ENCODE results near the gene USE1.

The USE1 gene

DNA sequence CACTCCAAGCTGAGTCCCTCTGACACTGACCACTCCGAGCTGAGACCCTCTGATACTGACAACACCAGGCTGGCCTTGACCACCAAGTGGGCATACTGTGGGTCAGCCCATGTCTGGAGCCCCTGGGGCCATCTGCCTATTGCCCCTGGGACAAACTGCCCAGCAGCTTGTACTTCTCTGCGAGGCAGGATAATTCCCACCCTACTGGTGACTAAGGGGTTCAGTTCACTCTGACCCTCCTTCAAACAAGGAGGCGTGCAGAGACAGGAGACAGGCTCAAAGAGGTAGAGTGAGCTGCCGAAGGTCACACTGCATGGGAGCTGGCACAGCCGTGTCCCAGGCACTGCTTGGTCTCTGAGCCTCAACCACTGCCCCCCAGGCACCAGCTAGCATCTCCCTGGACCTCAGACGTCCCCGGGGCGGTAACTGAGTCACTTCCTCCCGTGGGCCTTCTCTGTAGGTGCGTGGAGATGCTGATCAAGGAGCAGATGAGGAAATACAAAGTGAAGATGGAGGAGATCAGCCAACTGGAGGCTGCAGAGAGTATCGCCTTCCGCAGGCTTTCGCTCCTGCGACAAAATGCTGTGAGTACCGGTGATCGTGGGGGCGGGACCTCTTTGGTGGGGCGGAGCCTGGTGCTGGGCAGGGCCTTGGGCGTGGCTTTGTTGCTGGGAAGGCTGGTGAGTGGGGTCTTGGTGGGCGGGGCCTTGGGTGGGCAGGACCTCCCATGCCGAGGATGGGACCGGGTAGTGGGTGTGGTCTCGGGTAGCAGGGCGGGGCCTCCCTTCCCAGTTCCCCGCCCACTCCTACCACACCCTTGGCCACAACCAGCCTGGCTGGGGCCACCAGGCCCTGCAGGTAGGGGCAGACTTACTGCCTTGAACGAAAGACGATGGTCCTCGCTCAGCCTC lies 5.8 kb upstream of the USE1 start:
- no peak overlapping the region for H2AFZ ChIP-seq (ENCODE audit: low read depth, low read length, severe bottlenecking)
- no peak overlapping the region for H3K9ac ChIP-seq (ENCODE audit: low read length)
- H3K9me3 ChIP-seq (ENCODE audit: insufficient read depth, low read length), result no peaks in the 10 kb centered on the region
- no peaks in the 10 kb centered on the region for H3K36me3 ChIP-seq (ENCODE audit: low read length)
- H3K4me2 ChIP-seq (ENCODE audit: low read depth, low read length, poor library complexity, severe bottlenecking), result no peak overlapping the region
- no peaks in the 10 kb centered on the region for H3K27me3 ChIP-seq (ENCODE audit: low read length)
- no peak overlapping the region for H3K27ac ChIP-seq (ENCODE audit: low read depth, low read length)
- H3K79me2 ChIP-seq (ENCODE audit: insufficient read depth, low read length), result no peaks in the 10 kb centered on the region
- 0 out of 2 replicates have a peak, but pooled peaks cover 3% of the 10 kb centered on the region for H3F3A ChIP-seq (ENCODE audit: insufficient read depth)
- no peaks in the 10 kb centered on the region for H3K9me2 ChIP-seq (replicated peaks; ENCODE audit: insufficient read depth, low read length)
- TF ChIP-seq, protein P1, sequence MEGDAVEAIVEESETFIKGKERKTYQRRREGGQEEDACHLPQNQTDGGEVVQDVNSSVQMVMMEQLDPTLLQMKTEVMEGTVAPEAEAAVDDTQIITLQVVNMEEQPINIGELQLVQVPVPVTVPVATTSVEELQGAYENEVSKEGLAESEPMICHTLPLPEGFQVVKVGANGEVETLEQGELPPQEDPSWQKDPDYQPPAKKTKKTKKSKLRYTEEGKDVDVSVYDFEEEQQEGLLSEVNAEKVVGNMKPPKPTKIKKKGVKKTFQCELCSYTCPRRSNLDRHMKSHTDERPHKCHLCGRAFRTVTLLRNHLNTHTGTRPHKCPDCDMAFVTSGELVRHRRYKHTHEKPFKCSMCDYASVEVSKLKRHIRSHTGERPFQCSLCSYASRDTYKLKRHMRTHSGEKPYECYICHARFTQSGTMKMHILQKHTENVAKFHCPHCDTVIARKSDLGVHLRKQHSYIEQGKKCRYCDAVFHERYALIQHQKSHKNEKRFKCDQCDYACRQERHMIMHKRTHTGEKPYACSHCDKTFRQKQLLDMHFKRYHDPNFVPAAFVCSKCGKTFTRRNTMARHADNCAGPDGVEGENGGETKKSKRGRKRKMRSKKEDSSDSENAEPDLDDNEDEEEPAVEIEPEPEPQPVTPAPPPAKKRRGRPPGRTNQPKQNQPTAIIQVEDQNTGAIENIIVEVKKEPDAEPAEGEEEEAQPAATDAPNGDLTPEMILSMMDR (IDR thresholded peaks at IDR 0.05; ENCODE audit: insufficient read depth, low read length, poor library complexity, severe bottlenecking), result no peak
- TF ChIP-seq EZH2phosphoT487 (conservative IDR thresholded peaks at IDR 0.05; ENCODE audit: low read length), result no peak
- H3K4me3 ChIP-seq (ENCODE audit: insufficient read depth, low read length, poor library complexity, severe bottlenecking), result no peak overlapping the region
- no peaks in the 10 kb centered on the region for H4K20me1 ChIP-seq (ENCODE audit: low read depth, low read length)

DNA sequence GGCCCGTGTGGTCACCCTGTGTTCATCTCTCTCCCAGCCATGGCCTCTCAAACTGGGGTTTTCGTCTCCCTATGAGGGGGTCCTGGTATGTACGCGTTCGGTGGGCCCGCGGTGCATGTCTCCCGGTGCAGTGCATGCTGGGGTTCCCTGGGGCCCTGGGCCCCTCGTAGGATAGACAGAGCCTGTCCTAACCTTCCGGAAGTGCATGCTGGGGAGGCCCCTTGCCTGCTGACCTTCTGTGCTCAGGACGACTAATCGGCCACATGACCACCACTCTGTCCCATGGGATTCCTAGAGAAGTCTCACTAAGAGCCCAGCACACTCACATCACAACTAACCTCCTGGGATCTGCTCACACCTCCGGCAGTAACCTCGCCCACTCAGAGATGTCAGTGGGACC lies 4.9 kb upstream of the USE1 start:
- H3K9me2 ChIP-seq (replicated peaks; ENCODE audit: insufficient read depth, low read length), result no peaks in the 10 kb centered on the region
- no peaks in the 10 kb centered on the region for H3K9me3 ChIP-seq (ENCODE audit: insufficient read depth, low read length)
- H3K79me2 ChIP-seq (ENCODE audit: insufficient read depth, low read length), result no peaks in the 10 kb centered on the region
- no peaks in the 10 kb centered on the region for H3K36me3 ChIP-seq (ENCODE audit: low read length)
- no peak overlapping the region for H2AFZ ChIP-seq (ENCODE audit: low read depth, low read length, severe bottlenecking)
- H3K9ac ChIP-seq (ENCODE audit: low read length), result no peak overlapping the region
- H4K20me1 ChIP-seq (ENCODE audit: low read depth, low read length), result no peaks in the 10 kb centered on the region
- H3K27ac ChIP-seq (ENCODE audit: low read depth, low read length), result no peak overlapping the region
- TF ChIP-seq, protein P1 (IDR thresholded peaks at IDR 0.05; ENCODE audit: insufficient read depth, low read length, poor library complexity, severe bottlenecking), result no peak
- TF ChIP-seq EZH2phosphoT487 (conservative IDR thresholded peaks at IDR 0.05; ENCODE audit: low read length), result no peak
- no peak overlapping the region for H3K4me2 ChIP-seq (ENCODE audit: low read depth, low read length, poor library complexity, severe bottlenecking)
- H3K4me3 ChIP-seq (ENCODE audit: insufficient read depth, low read length, poor library complexity, severe bottlenecking), result no peak overlapping the region
- H3K27me3 ChIP-seq (ENCODE audit: low read length), result no peaks in the 10 kb centered on the region
- H3F3A ChIP-seq (ENCODE audit: insufficient read depth), result 0 out of 2 replicates have a peak, but pooled peaks cover 3% of the 10 kb centered on the region

DNA sequence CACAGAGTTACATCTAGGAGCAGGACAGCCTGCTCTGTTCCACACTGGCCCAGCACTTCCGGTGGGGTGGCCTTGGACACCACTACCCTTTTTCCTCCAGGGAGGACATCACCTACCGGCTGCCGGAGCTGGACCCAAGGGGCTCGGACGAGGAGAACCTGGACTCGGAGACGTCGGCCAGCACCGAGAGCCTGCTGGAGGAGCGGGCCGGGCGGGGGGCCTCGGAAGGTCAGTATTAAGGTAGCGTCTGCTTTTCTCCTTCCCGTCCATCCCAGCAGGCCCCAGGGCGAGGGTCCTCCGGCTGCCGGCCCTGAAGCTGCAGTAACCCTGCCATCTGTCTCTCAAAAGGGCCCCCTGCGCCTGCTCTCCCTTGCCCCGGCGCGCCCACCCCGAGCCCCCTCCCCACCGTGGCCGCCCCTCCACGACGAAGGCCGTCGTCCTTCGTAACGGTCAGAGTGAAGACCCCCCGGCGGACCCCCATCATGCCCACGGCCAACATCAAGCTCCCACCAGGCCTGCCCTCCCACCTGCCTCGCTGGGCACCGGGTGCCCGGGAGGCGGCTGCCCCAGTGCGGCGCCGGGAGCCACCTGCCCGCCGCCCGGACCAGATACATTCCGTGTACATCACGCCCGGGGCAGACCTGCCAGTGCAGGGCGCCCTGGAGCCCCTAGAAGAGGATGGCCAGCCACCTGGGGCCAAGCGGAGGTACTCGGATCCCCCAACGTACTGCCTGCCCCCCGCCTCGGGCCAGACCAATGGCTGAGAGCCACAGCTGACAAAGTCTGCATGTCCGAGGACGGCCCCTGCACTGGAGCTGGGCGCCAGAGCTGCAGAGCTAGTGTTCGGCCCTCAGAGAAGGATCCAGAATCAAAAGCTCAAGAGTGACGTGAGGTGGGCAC lies 3.4 kb upstream of the USE1 start:
- H3K27ac ChIP-seq (ENCODE audit: low read depth, low read length), result no peak overlapping the region
- TF ChIP-seq EZH2phosphoT487 (conservative IDR thresholded peaks at IDR 0.05; ENCODE audit: low read length), result no peak
- TF ChIP-seq, protein P1 (IDR thresholded peaks at IDR 0.05; ENCODE audit: insufficient read depth, low read length, poor library complexity, severe bottlenecking), result no peak
- H4K20me1 ChIP-seq (ENCODE audit: low read depth, low read length), result no peaks in the 10 kb centered on the region
- no peak overlapping the region for H2AFZ ChIP-seq (ENCODE audit: low read depth, low read length, severe bottlenecking)
- no peak overlapping the region for H3K4me3 ChIP-seq (ENCODE audit: insufficient read depth, low read length, poor library complexity, severe bottlenecking)
- no peaks in the 10 kb centered on the region for H3K36me3 ChIP-seq (ENCODE audit: low read length)
- no peaks in the 10 kb centered on the region for H3K9me2 ChIP-seq (replicated peaks; ENCODE audit: insufficient read depth, low read length)
- H3K4me2 ChIP-seq (ENCODE audit: low read depth, low read length, poor library complexity, severe bottlenecking), result no peak overlapping the region
- H3K79me2 ChIP-seq (ENCODE audit: insufficient read depth, low read length), result no peaks in the 10 kb centered on the region
- 0 out of 2 replicates have a peak, but pooled peaks cover 3% of the 10 kb centered on the region for H3F3A ChIP-seq (ENCODE audit: insufficient read depth)
- no peaks in the 10 kb centered on the region for H3K9me3 ChIP-seq (ENCODE audit: insufficient read depth, low read length)
- no peak overlapping the region for H3K9ac ChIP-seq (ENCODE audit: low read length)
- no peaks in the 10 kb centered on the region for H3K27me3 ChIP-seq (ENCODE audit: low read length)
